ENCODE measurements around the gene TMC1.

TMC1 gene

DNA sequence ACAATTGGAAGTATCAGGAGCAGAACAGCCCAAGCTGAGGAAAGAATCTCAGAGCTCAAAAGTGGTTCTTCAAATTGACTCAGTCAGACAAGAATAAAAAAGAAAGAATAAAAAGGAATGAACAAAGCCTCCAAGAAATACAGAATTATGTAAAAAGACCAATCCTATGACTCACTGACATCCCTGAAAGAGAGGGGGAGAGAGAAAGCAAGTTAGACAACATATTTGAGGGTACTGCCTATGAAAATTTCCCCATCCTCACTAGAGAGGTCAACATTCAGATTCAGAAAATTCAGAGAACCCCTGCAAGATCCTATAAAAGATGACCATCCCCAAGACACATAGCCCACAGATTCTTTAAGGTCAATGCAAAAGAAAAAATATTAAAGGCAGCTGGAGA is 258.2 kb downstream of the TMC1 start:
- Histone ChIP-seq H3K9ac (ENCODE audit: low read length) (no peak overlapping the region), H3K36me3 (replicated peaks; ENCODE audit: low read depth, low read length) (no peaks in the 10 kb centered on the region), H3K27me3 (ENCODE audit: low read depth, low read length) (no peaks in the 10 kb centered on the region), H3K4me1 (ENCODE audit: low read length) (no peaks in the 10 kb centered on the region), H3K9me3 (ENCODE audit: insufficient read depth, low read length) (no peaks in the 10 kb centered on the region), H3K79me2 (ENCODE audit: low read length) (no peaks in the 10 kb centered on the region), H3K27ac (ENCODE audit: low read length) (no peak overlapping the region), H3K4me2 (ENCODE audit: low read length) (no peak overlapping the region), H2AFZ (ENCODE audit: low read depth, low read length) (no peak overlapping the region), H3K4me3 (ENCODE audit: low read length) (no peak overlapping the region), H4K20me1 (ENCODE audit: insufficient read depth, low read length) (no peaks in the 10 kb centered on the region)
- no peak for TF ChIP-seq EZH2phosphoT487 (IDR thresholded peaks at IDR 0.05; ENCODE audit: low read depth)
- no peak for TF ChIP-seq CTCF (IDR thresholded peaks at IDR 0.05; ENCODE audit: low read depth, low read length)

GRCh38 chr9:72786948-72787347 is 265.5 kb downstream of the TMC1 start:
- Histone ChIP-seq H3K4me1 (ENCODE audit: low read length) (no peaks in the 10 kb centered on the region), H3K9ac (ENCODE audit: low read length) (no peak overlapping the region), H3K79me2 (ENCODE audit: low read length) (no peaks in the 10 kb centered on the region), H3K27me3 (ENCODE audit: low read depth, low read length) (no peaks in the 10 kb centered on the region), H3K27ac (ENCODE audit: low read length) (no peak overlapping the region), H3K36me3 (replicated peaks; ENCODE audit: low read depth, low read length) (no peaks in the 10 kb centered on the region), H3K4me2 (ENCODE audit: low read length) (no peak overlapping the region), H3K9me3 (ENCODE audit: insufficient read depth, low read length) (no peaks in the 10 kb centered on the region), H2AFZ (ENCODE audit: low read depth, low read length) (no peak overlapping the region), H4K20me1 (ENCODE audit: insufficient read depth, low read length) (no peaks in the 10 kb centered on the region), H3K4me3 (ENCODE audit: low read length) (no peak overlapping the region)
- TF ChIP-seq CTCF (IDR thresholded peaks at IDR 0.05; ENCODE audit: low read depth, low read length) (no peak), EZH2phosphoT487 (IDR thresholded peaks at IDR 0.05; ENCODE audit: low read depth) (no peak)

GRCh38 chr9:72788966-72789735 is 267.7 kb downstream of the TMC1 start:
- H3K36me3 ChIP-seq (replicated peaks; ENCODE audit: low read depth, low read length) = no peaks in the 10 kb centered on the region
- no peaks in the 10 kb centered on the region for H3K79me2 ChIP-seq (ENCODE audit: low read length)
- no peaks in the 10 kb centered on the region for H3K4me1 ChIP-seq (ENCODE audit: low read length)
- no peak overlapping the region for H3K9ac ChIP-seq (ENCODE audit: low read length)
- TF ChIP-seq CTCF (IDR thresholded peaks at IDR 0.05; ENCODE audit: low read depth, low read length) = no peak
- TF ChIP-seq EZH2phosphoT487 (IDR thresholded peaks at IDR 0.05; ENCODE audit: low read depth) = no peak
- no peak overlapping the region for H3K4me3 ChIP-seq (ENCODE audit: low read length)
- no peaks in the 10 kb centered on the region for H3K9me3 ChIP-seq (ENCODE audit: insufficient read depth, low read length)
- H3K27ac ChIP-seq (ENCODE audit: low read length) = no peak overlapping the region
- H2AFZ ChIP-seq (ENCODE audit: low read depth, low read length) = no peak overlapping the region
- H4K20me1 ChIP-seq (ENCODE audit: insufficient read depth, low read length) = no peaks in the 10 kb centered on the region
- H3K27me3 ChIP-seq (ENCODE audit: low read depth, low read length) = no peaks in the 10 kb centered on the region
- H3K4me2 ChIP-seq (ENCODE audit: low read length) = no peak overlapping the region

- no peak for TF ChIP-seq CTCF (IDR thresholded peaks at IDR 0.05; ENCODE audit: low read depth, low read length)
- TF ChIP-seq EZH2phosphoT487 (IDR thresholded peaks at IDR 0.05; ENCODE audit: low read depth) = no peak
- H3K4me2 ChIP-seq (ENCODE audit: low read length) = no peak overlapping the region
- H3K36me3 ChIP-seq (replicated peaks; ENCODE audit: low read depth, low read length) = no peaks in the 10 kb centered on the region
- H3K27ac ChIP-seq (ENCODE audit: low read length) = no peak overlapping the region
- no peak overlapping the region for H3K4me3 ChIP-seq (ENCODE audit: low read length)
- H3K9me3 ChIP-seq (ENCODE audit: insufficient read depth, low read length) = no peaks in the 10 kb centered on the region
- H3K27me3 ChIP-seq (ENCODE audit: low read depth, low read length) = no peaks in the 10 kb centered on the region
- H4K20me1 ChIP-seq (ENCODE audit: insufficient read depth, low read length) = no peaks in the 10 kb centered on the region
- no peaks in the 10 kb centered on the region for H3K4me1 ChIP-seq (ENCODE audit: low read length)
- H3K9ac ChIP-seq (ENCODE audit: low read length) = no peak overlapping the region
- H2AFZ ChIP-seq (ENCODE audit: low read depth, low read length) = no peak overlapping the region
- no peaks in the 10 kb centered on the region for H3K79me2 ChIP-seq (ENCODE audit: low read length)
These were observed 268.5 kb downstream of the TMC1 start for GRCh38 chr9:72789885-72790284.

Data from OCI-LY3 (cell line).